Measurements from ENCODE around the gene FARP1.
A peak's percentile ranks its signal among the peaks of the same experiment; 100 is the strongest.

DNA sequence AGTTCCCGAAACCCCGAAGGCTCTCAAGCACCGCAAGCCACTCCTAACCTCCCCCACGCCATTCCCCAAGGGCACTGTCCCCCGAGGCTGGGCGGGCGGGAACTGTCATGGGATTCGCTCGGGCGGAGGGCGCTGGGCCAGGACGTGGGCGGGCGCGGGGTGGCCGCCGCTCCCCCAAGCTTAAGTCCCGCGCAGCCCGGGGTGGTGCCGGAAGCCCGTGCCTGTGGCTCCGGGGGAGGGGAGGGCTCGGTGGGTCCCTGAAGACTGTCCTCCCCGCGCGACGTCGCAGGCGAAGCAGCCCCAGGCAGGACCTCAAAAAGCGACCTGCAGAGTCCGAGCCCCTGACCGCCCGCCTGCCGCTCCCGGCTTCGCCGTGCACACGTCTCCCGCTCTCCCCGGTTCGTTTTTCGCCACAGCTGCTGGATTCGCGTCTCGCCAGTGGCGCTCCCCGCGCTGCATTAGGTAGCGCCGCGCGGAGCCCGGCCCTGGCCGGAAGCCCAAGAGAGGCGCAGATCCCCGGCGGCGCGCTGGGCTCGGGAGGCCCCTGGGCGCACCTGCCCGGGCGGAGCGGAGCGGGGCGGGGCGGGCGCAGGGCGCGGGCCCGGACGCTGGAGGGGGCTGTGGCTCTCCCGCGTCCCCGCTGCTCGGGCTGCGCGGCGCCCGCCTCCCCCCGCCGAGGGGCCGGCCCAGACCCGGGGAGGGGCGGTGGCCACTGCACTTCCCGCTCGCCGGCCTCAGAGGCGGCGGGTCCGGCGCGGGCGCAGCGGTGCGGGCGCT is at the start of gene FARP1:
- TF ChIP-seq POLR2A (IDR thresholded peaks at IDR 0.05), result no peak
- TF ChIP-seq, protein P1, sequence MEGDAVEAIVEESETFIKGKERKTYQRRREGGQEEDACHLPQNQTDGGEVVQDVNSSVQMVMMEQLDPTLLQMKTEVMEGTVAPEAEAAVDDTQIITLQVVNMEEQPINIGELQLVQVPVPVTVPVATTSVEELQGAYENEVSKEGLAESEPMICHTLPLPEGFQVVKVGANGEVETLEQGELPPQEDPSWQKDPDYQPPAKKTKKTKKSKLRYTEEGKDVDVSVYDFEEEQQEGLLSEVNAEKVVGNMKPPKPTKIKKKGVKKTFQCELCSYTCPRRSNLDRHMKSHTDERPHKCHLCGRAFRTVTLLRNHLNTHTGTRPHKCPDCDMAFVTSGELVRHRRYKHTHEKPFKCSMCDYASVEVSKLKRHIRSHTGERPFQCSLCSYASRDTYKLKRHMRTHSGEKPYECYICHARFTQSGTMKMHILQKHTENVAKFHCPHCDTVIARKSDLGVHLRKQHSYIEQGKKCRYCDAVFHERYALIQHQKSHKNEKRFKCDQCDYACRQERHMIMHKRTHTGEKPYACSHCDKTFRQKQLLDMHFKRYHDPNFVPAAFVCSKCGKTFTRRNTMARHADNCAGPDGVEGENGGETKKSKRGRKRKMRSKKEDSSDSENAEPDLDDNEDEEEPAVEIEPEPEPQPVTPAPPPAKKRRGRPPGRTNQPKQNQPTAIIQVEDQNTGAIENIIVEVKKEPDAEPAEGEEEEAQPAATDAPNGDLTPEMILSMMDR (IDR thresholded peaks at IDR 0.05), result peak in 4 of 6 experiments; percentile 36 to 64 (median 52)
